Upper lobe of right lung (tissue), 1 donor: ENCODE measurements around the gene ADPRS. TPM values are rescaled to one million over a fixed set of nuclear protein-coding genes. Genes with fewer than 3 reads are reported as not detected.

Experiments
- ATAC-seq: fragments of 200-7000 bp; cut with Tn5 transposase; one replicate; pipeline ENCODE4 v1.9.1; 2020; ENCODE audit warnings: mild to moderate bottlenecking, moderate library complexity
- DNase-seq: peaks from one replicate; pipeline ENCODE4 v3.0.0-alpha.2; 2020
- H3K27ac ChIP-seq: fragments of 200-600 bp; one replicate; pipeline ENCODE4 v1.8.0; 2022
- H3K27me3 ChIP-seq: fragments of 200-600 bp; one replicate; pipeline ENCODE4 v1.8.0; 2022; ENCODE audit warnings: mild to moderate bottlenecking
- H3K36me3 ChIP-seq: fragments of 200-600 bp; one replicate; pipeline ENCODE4 v1.8.0; 2022
- H3K4me1 ChIP-seq: fragments of 200-600 bp; one replicate; pipeline ENCODE4 v1.8.0; 2022
- H3K4me3 ChIP-seq: fragments of 200-600 bp; one replicate; pipeline ENCODE4 v1.8.0; 2022; ENCODE audit warnings: mild to moderate bottlenecking
- H3K9me3 ChIP-seq: fragments of 200-600 bp; one replicate; pipeline ENCODE4 v1.8.0; 2022
- intact Hi-C: fragments of 100-400 bp; cut with DNase I; formaldehyde crosslinking; loops from one replicate; pipeline ENCODE4 v1.11.0; 2022
- total RNA-seq: library from RNA; stranded (reverse); fragmentation: NEBNext Ultra II Directional; extraction: Animal tissue kit (Norgen Biotek cat#: 25700); gene quantifications from one replicate; pipeline ENCODE4 v1.2.1, GENCODE V29; 2021
- TF ChIP-seq, protein P1 (sequence below): fragments of 200-600 bp; IDR thresholded peaks from one replicate; pipeline ENCODE4 v1.8.0; 2022; ENCODE audit warnings: antibody characterized with exemption
- donor health status: DM: no; HTN: yes; CAD: no; lungs with severe emphysema.

ADPRS gene
- total RNA-seq, 1 donor from 2014 or later: 26.9 TPM

GRCh38 chr1:36125129-36125991, 36.7 kb downstream of the ADPRS start, which contains the start of gene COL8A2:
Gene COL8A2, minus strand, starts transcription at chr1:36125222. Its CDS starts 24,980 bp downstream, at chr1:36100242.
- peaks cover 9% of the 10 kb centered on the region for H3K4me1 ChIP-seq
- intact Hi-C loops: no loop called here
- H3K4me3 ChIP-seq: peak within 1 kb of the TSS; percentile 41
- ATAC-seq (peak; percentile 73), DNase-seq (peak; percentile 79)
- TF ChIP-seq, protein P1, sequence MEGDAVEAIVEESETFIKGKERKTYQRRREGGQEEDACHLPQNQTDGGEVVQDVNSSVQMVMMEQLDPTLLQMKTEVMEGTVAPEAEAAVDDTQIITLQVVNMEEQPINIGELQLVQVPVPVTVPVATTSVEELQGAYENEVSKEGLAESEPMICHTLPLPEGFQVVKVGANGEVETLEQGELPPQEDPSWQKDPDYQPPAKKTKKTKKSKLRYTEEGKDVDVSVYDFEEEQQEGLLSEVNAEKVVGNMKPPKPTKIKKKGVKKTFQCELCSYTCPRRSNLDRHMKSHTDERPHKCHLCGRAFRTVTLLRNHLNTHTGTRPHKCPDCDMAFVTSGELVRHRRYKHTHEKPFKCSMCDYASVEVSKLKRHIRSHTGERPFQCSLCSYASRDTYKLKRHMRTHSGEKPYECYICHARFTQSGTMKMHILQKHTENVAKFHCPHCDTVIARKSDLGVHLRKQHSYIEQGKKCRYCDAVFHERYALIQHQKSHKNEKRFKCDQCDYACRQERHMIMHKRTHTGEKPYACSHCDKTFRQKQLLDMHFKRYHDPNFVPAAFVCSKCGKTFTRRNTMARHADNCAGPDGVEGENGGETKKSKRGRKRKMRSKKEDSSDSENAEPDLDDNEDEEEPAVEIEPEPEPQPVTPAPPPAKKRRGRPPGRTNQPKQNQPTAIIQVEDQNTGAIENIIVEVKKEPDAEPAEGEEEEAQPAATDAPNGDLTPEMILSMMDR: no peak
- no peaks in the 10 kb centered on the region for H3K36me3 ChIP-seq
- no peaks in the 10 kb centered on the region for H3K9me3 ChIP-seq
- H3K27ac ChIP-seq: no peak within 1 kb of the TSS
- no peaks in the 10 kb centered on the region for H3K27me3 ChIP-seq

GRCh38 chr1:36126005-36126716, 37.5 kb downstream of the ADPRS start:
- Histone ChIP-seq H3K4me1 (peaks cover 9% of the 10 kb centered on the region), H3K9me3 (no peaks in the 10 kb centered on the region), H3K36me3 (no peaks in the 10 kb centered on the region), H3K27ac (no peak overlapping the region), H3K4me3 (peak overlapping the region; percentile 41), H3K27me3 (no peaks in the 10 kb centered on the region)
- intact Hi-C loops: no loop called here
- no peak for DNase-seq
- TF ChIP-seq, protein P1: no peak
- no peak for ATAC-seq

- H3K27me3 ChIP-seq: no peaks in the 10 kb centered on the region
- intact Hi-C loops: no loop called here
- H3K36me3 ChIP-seq: no peaks in the 10 kb centered on the region
- no peaks in the 10 kb centered on the region for H3K9me3 ChIP-seq
- H3K27ac ChIP-seq: no peak overlapping the region
- ATAC-seq (no peak), DNase-seq (no peak)
- no peak overlapping the region for H3K4me3 ChIP-seq
- TF ChIP-seq, protein P1: no peak
- peaks cover 9% of the 10 kb centered on the region for H3K4me1 ChIP-seq
Measured at GRCh38 chr1:36126797-36127500, 38.3 kb downstream of the ADPRS start.

GRCh38 chr1:36128126-36128904, 39.6 kb downstream of the ADPRS start:
- peaks cover 9% of the 10 kb centered on the region for H3K4me1 ChIP-seq
- no peaks in the 10 kb centered on the region for H3K27me3 ChIP-seq
- H3K27ac ChIP-seq: no peak overlapping the region
- intact Hi-C loops: no loop called here
- H3K36me3 ChIP-seq: no peaks in the 10 kb centered on the region
- ATAC-seq (no peak), DNase-seq (no peak)
- no peaks in the 10 kb centered on the region for H3K9me3 ChIP-seq
- TF ChIP-seq, protein P1: no peak
- no peak overlapping the region for H3K4me3 ChIP-seq

GRCh38 chr1:36128905-36129206, 40.2 kb downstream of the ADPRS start:
- TF ChIP-seq, protein P1: no peak
- no peaks in the 10 kb centered on the region for H3K36me3 ChIP-seq
- no peaks in the 10 kb centered on the region for H3K9me3 ChIP-seq
- intact Hi-C loops: no loop called here
- H3K27ac ChIP-seq: no peak overlapping the region
- ATAC-seq: no peak
- peaks cover 9% of the 10 kb centered on the region for H3K4me1 ChIP-seq
- no peaks in the 10 kb centered on the region for H3K27me3 ChIP-seq
- DNase-seq: no peak
- no peak overlapping the region for H3K4me3 ChIP-seq
